Esophagus squamous epithelium (tissue), 4 donors: ENCODE results near the gene REEP1.

ENCODE experiments used
- CTCF ChIP-seq, 6 experiments: fragments of 450-650 bp in 4 of 6; fragments of 200-600 bp in 2 of 6; sonication (generic) in 2 of 6; IDR thresholded peaks; one replicate each; pipeline ENCODE4 v1.5.1; 2016 to 2019; ENCODE audit warnings: antibody characterized with exemption in 6 of 6, mild to moderate bottlenecking in 4 of 6, moderate library complexity in 4 of 6
- POLR2A ChIP-seq, 4 donors: fragments of 450-650 bp; IDR thresholded peaks; one replicate each; pipeline ENCODE4 v1.6.1; 2017; ENCODE audit warnings: antibody characterized with exemption in 4 of 4, mild to moderate bottlenecking in 4 of 4, moderate library complexity in 3 of 4

DNA sequence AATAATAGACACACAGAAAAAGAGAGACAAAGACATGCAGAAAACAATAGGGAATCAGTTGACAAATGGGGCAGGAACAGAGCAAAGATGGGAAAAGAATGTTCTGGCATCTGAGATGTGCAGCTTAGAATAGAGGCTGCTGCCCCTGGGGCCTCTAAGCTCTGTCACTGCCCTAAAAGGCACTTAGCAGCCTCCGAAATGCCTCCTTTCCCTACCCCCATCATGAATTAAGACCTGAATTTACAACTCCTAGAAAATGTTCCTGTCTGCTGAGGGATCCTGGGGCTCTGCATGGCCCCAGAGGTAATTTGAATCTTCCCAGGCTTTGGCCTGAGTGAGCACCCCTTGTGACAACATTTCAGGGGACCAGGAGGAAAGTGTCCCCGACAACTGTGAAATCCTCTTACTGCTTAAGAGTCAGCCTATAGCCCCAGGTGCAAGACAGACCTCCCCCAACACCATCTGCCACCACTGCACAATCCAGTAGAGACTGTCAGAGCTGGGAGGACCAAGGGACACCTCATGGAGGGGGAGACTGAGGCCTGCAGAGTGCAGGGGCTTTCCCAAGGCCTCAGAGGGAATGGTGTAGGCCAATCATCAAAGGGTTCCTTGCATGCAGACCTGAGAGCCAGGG is 113.4 kb downstream of the REEP1 start:
- TF ChIP-seq CTCF (IDR thresholded peaks at IDR 0.05): no peak
- TF ChIP-seq POLR2A (IDR thresholded peaks at IDR 0.05): no peak
